ENCODE data around the gene SAMD3. TPM values are rescaled to one million over a fixed set of nuclear protein-coding genes. Genes with fewer than 3 reads are reported as not detected.
"Not testable (repeated sequence)": the region's sequence is repeated elsewhere in the genome, so short reads cannot be mapped to it uniquely, and the experiment has no call there.

SAMD3 gene
- total RNA-seq, 2 experiments from 2014 or later, result not detected

DNA sequence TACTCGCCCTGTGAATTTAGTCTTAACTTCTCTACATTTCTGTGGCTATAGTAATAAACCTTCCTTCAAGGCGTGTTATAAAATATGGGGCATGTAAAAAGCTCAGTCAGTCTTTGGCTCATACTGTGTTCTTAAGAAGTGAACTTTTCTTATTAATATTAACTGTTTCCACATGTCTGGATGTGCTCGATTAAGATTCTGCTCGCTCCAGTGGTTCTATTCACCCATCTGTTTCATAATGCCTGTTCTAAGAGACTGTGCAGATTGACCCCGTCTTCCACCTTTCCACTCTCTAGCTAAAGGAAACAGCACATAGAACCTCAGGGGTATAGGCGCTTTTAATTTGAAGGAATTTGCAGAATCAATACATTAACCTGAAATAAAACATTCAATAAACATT lies 104.5 kb downstream of the SAMD3 start:
- Histone ChIP-seq H3K9me2 (ENCODE audit: insufficient read depth, low read length) (no peaks in the 10 kb centered on the region), H3K4me2 (ENCODE audit: low read length) (peak overlapping the region; percentile 53), H3K79me2 (ENCODE audit: insufficient read depth, low read depth, low read length) (no peaks in the 10 kb centered on the region), H2AFZ (ENCODE audit: low read length) (peak overlapping the region; percentile 5; the same call in 1 of the 2 replicates), H3K9me3 (ENCODE audit: low read length) (no peaks in the 10 kb centered on the region; the same call in 1 of the 2 replicates), H4K20me1 (ENCODE audit: insufficient read depth, low read length) (no peaks in the 10 kb centered on the region), H3K4me3 (ENCODE audit: low read depth, low read length, poor library complexity, severe bottlenecking) (no peak overlapping the region), H3K36me3 (ENCODE audit: insufficient read depth, low read length) (no peaks in the 10 kb centered on the region), H3K27ac (ENCODE audit: low read depth, low read length, poor library complexity, severe bottlenecking) (peak overlapping the region; percentile 29), H3K4me1 (ENCODE audit: insufficient read depth, low read length, poor library complexity, severe bottlenecking) (peaks cover 51% of the 10 kb centered on the region)
- DNase-seq (ENCODE audit: low spot score), result peak; percentile 57
- TF ChIP-seq, protein P1, sequence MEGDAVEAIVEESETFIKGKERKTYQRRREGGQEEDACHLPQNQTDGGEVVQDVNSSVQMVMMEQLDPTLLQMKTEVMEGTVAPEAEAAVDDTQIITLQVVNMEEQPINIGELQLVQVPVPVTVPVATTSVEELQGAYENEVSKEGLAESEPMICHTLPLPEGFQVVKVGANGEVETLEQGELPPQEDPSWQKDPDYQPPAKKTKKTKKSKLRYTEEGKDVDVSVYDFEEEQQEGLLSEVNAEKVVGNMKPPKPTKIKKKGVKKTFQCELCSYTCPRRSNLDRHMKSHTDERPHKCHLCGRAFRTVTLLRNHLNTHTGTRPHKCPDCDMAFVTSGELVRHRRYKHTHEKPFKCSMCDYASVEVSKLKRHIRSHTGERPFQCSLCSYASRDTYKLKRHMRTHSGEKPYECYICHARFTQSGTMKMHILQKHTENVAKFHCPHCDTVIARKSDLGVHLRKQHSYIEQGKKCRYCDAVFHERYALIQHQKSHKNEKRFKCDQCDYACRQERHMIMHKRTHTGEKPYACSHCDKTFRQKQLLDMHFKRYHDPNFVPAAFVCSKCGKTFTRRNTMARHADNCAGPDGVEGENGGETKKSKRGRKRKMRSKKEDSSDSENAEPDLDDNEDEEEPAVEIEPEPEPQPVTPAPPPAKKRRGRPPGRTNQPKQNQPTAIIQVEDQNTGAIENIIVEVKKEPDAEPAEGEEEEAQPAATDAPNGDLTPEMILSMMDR (conservative IDR thresholded peaks at IDR 0.05; ENCODE audit: low read length), result no peak
- no peak for TF ChIP-seq EZH2phosphoT487 (IDR thresholded peaks at IDR 0.05; ENCODE audit: borderline replicate concordance, low read depth, low read length)
- BruUV-seq (replicated peaks), result no TSS peak
- ChIA-PET CTCF (ENCODE audit: unreplicated experiment) (no interaction called here), POLR2A (interaction anchor here (0.7 to 2.0 kb wide), 3 partner anchors 11 to 44 kb away, joined by 3 to 7 read pairs (median 3); no protein-coding TSS in a partner anchor)
- intact Hi-C loops (cut with micrococcal nuclease; ENCODE audit: unreplicated experiment), result no loop called here

DNA sequence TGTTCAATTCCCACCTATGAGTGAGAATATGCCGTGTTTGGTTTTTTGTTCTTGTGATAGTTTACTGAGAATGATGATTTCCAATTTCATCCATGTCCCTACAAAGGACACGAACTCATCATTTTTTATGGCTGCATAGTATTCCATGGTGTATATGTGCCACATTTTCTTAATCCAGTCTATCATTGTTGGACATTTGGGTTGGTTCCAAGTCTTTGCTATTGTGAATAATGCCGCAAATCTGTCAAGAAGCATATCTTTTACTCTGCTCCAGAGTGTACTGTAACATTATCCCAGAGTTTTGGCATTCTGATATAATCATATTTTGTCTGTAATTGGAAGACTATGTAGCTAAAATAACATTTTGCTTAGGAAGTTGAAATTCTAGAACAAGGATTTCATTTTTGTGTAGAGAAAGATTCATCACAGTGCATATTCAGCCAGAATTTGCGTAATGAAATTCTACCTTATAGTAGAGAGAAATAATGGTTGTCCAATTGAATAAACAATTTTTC lies 105.5 kb downstream of the SAMD3 start:
- H4K20me1 ChIP-seq (ENCODE audit: insufficient read depth, low read length); H3K27ac ChIP-seq (ENCODE audit: low read depth, low read length, poor library complexity, severe bottlenecking); H3K4me3 ChIP-seq (ENCODE audit: low read depth, low read length, poor library complexity, severe bottlenecking); H3K36me3 ChIP-seq (ENCODE audit: insufficient read depth, low read length); CTCF ChIA-PET (ENCODE audit: unreplicated experiment); H3K79me2 ChIP-seq (ENCODE audit: insufficient read depth, low read depth, low read length); H3K9me2 ChIP-seq (ENCODE audit: insufficient read depth, low read length); intact Hi-C loops (cut with micrococcal nuclease; ENCODE audit: unreplicated experiment); DNase-seq (ENCODE audit: low spot score); H2AFZ ChIP-seq (ENCODE audit: low read length); H3K9me3 ChIP-seq (ENCODE audit: low read length); BruUV-seq (replicated peaks): not testable (repeated sequence)
- Histone ChIP-seq H3K4me1 (ENCODE audit: insufficient read depth, low read length, poor library complexity, severe bottlenecking) (peaks cover 51% of the 10 kb centered on the region), H3K4me2 (ENCODE audit: low read length) (peak overlapping the region; percentile 53; the same call in 1 of the 2 replicates)
- POLR2A ChIA-PET, result interaction anchor here (1.5 kb wide), 1 partner anchor 10 kb away, joined by 3 read pairs; no protein-coding TSS in a partner anchor

DNA sequence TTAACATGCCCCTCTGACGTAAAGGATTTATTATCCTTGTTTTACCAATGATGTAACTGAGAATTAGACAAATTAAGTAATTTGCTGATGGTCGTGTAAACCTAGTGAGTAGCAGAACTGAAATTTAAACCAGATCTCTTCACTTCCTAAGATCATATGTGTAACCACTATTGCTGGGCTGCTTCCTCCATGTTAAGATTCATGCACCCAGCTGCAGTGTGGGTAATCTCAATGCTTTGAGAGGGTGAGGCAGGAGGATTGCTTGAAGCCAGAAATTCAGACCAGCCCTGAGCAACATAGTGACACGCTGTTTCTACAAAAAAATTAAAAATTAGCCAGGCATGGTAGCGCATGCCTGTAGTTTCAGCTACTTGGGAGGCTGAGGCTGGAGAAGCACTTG lies 106.5 kb downstream of the SAMD3 start:
- intact Hi-C loops (cut with micrococcal nuclease; ENCODE audit: unreplicated experiment), result no loop called here
- Histone ChIP-seq H2AFZ (ENCODE audit: low read length) (peak overlapping the region; percentile 81), H3K79me2 (ENCODE audit: insufficient read depth, low read depth, low read length) (no peaks in the 10 kb centered on the region), H4K20me1 (ENCODE audit: insufficient read depth, low read length) (no peaks in the 10 kb centered on the region), H3K4me2 (ENCODE audit: low read length) (peak overlapping the region; percentile 50), H3K4me3 (ENCODE audit: low read depth, low read length, poor library complexity, severe bottlenecking) (no peak overlapping the region), H3K9me3 (ENCODE audit: low read length) (no peaks in the 10 kb centered on the region; the same call in 1 of the 2 replicates), H3K4me1 (ENCODE audit: insufficient read depth, low read length, poor library complexity, severe bottlenecking) (peaks cover 51% of the 10 kb centered on the region), H3K9me2 (ENCODE audit: insufficient read depth, low read length) (no peaks in the 10 kb centered on the region), H3K27ac (ENCODE audit: low read depth, low read length, poor library complexity, severe bottlenecking) (peak overlapping the region; percentile 74), H3K36me3 (ENCODE audit: insufficient read depth, low read length) (no peaks in the 10 kb centered on the region)
- TF ChIP-seq, protein P1 (conservative IDR thresholded peaks at IDR 0.05; ENCODE audit: low read length), result no peak
- TF ChIP-seq EZH2phosphoT487 (IDR thresholded peaks at IDR 0.05; ENCODE audit: borderline replicate concordance, low read depth, low read length), result no peak
- ChIA-PET CTCF (ENCODE audit: unreplicated experiment) (interaction anchor here (1.0 kb wide), 1 partner anchor 19 kb away, joined by 3 read pairs; no protein-coding TSS in a partner anchor), POLR2A (interaction anchor here (1.5 kb wide), 1 partner anchor 9 kb away, joined by 3 read pairs; no protein-coding TSS in a partner anchor)
- DNase-seq (ENCODE audit: low spot score), result peak; percentile 57
- BruUV-seq (replicated peaks), result no TSS peak

All from OCI-LY7 (cell line).